Activated CD4-positive, alpha-beta T cell treated with anti-CD3 and anti-CD28 coated beads, Interleukin-2, amount 10 ng/mL, durations not matched to agents 24 days and 14 days (primary cell): ENCODE results near the gene SH3D19. TPM values are rescaled to one million over a fixed set of nuclear protein-coding genes. Genes with fewer than 3 reads are reported as not detected.

Experiments
- DNase-seq: peaks from one replicate; pipeline ENCODE4 v3.0.0; 2022
- H3K27ac Mint-ChIP-seq: one replicate; pipeline ENCODE4 v1.8.0; 2022; ENCODE audit warnings: mild to moderate bottlenecking, mixed read lengths
- H3K27me3 Mint-ChIP-seq: one replicate; pipeline ENCODE4 v1.8.0; 2022; ENCODE audit warnings: mixed read lengths
- H3K36me3 Mint-ChIP-seq: one replicate; pipeline ENCODE4 v1.8.0; 2022; ENCODE audit warnings: low read depth, mild to moderate bottlenecking, mixed read lengths
- H3K4me1 Mint-ChIP-seq: one replicate; pipeline ENCODE4 v1.8.0; 2021; ENCODE audit warnings: mixed read lengths
- H3K4me3 Mint-ChIP-seq: one replicate; pipeline ENCODE4 v1.8.0; 2022; ENCODE audit warnings: mild to moderate bottlenecking, moderate library complexity, mixed read lengths
- H3K9me3 Mint-ChIP-seq: one replicate; pipeline ENCODE4 v1.8.0; 2021; ENCODE audit warnings: mixed read lengths
- intact Hi-C: fragments of 100-400 bp; cut with micrococcal nuclease; formaldehyde crosslinking; loops from one replicate; pipeline ENCODE4 v1.15.1; 2023
- total RNA-seq: library from RNA; stranded (reverse); gene quantifications from 2 replicates; pipeline ENCODE4 v1.2.3, GENCODE V29; 2022

The SH3D19 gene
- total RNA-seq, 1 donor from 2014 or later: not detected

- DNase-seq: no peak
- no peak overlapping the region for H3K27ac Mint-ChIP-seq
- peaks cover 20% of the 10 kb centered on the region for H3K27me3 Mint-ChIP-seq
- H3K4me3 Mint-ChIP-seq: no peak overlapping the region
- no peaks in the 10 kb centered on the region for H3K4me1 Mint-ChIP-seq
- intact Hi-C loops: no loop called here
- no peaks in the 10 kb centered on the region for H3K9me3 Mint-ChIP-seq
- no peaks in the 10 kb centered on the region for H3K36me3 Mint-ChIP-seq
These were observed 106.3 kb downstream of the SH3D19 start for GRCh38 chr4:151219091-151219490.

- intact Hi-C loops: no loop called here
- H3K36me3 Mint-ChIP-seq: no peaks in the 10 kb centered on the region
- H3K4me1 Mint-ChIP-seq: no peaks in the 10 kb centered on the region
- peaks cover 20% of the 10 kb centered on the region for H3K27me3 Mint-ChIP-seq
- no peaks in the 10 kb centered on the region for H3K9me3 Mint-ChIP-seq
- no peak for DNase-seq
- H3K4me3 Mint-ChIP-seq: no peak overlapping the region
- H3K27ac Mint-ChIP-seq: no peak overlapping the region
These were observed 107.1 kb downstream of the SH3D19 start for GRCh38 chr4:151218343-151218742.

GRCh38 chr4:151217326-151217725, 108.1 kb downstream of the SH3D19 start:
- Mint-ChIP-seq H3K9me3 (no peaks in the 10 kb centered on the region), H3K36me3 (no peaks in the 10 kb centered on the region), H3K27me3 (peaks cover 20% of the 10 kb centered on the region), H3K27ac (no peak overlapping the region), H3K4me1 (no peaks in the 10 kb centered on the region), H3K4me3 (no peak overlapping the region)
- no peak for DNase-seq
- intact Hi-C loops: no loop called here

- no peak for DNase-seq
- intact Hi-C loops: no loop called here
- Mint-ChIP-seq H3K9me3 (no peaks in the 10 kb centered on the region), H3K27ac (no peak overlapping the region), H3K36me3 (no peaks in the 10 kb centered on the region), H3K27me3 (peaks cover 11% of the 10 kb centered on the region), H3K4me1 (no peaks in the 10 kb centered on the region), H3K4me3 (no peak overlapping the region)
These were observed 110.1 kb downstream of the SH3D19 start for GRCh38 chr4:151215295-151215694.

GRCh38 chr4:151207868-151208267, 117.5 kb downstream of the SH3D19 start:
- no peaks in the 10 kb centered on the region for H3K36me3 Mint-ChIP-seq
- no peak overlapping the region for H3K27ac Mint-ChIP-seq
- intact Hi-C loops: no loop called here
- H3K9me3 Mint-ChIP-seq: no peaks in the 10 kb centered on the region
- H3K4me3 Mint-ChIP-seq: no peak overlapping the region
- no peak for DNase-seq
- H3K27me3 Mint-ChIP-seq: peaks cover 4% of the 10 kb centered on the region
- no peaks in the 10 kb centered on the region for H3K4me1 Mint-ChIP-seq

- Mint-ChIP-seq H3K4me1 (no peaks in the 10 kb centered on the region), H3K27ac (no peak overlapping the region), H3K36me3 (no peaks in the 10 kb centered on the region), H3K9me3 (no peaks in the 10 kb centered on the region), H3K4me3 (no peak overlapping the region), H3K27me3 (peaks cover 4% of the 10 kb centered on the region)
- DNase-seq: no peak
- intact Hi-C loops: no loop called here
These were observed 118.2 kb downstream of the SH3D19 start for GRCh38 chr4:151207186-151207585.

- H3K27ac Mint-ChIP-seq: no peak overlapping the region
These were observed 119.0 kb downstream of the SH3D19 start for GRCh38 chr4:151206241-151207005.

GRCh38 chr4:151205722-151206121, 119.7 kb downstream of the SH3D19 start:
- no peaks in the 10 kb centered on the region for H3K9me3 Mint-ChIP-seq
- H3K4me3 Mint-ChIP-seq: no peak overlapping the region
- no peaks in the 10 kb centered on the region for H3K36me3 Mint-ChIP-seq
- peaks cover 4% of the 10 kb centered on the region for H3K27me3 Mint-ChIP-seq
- intact Hi-C loops: no loop called here
- H3K27ac Mint-ChIP-seq: no peak overlapping the region
- no peaks in the 10 kb centered on the region for H3K4me1 Mint-ChIP-seq
- no peak for DNase-seq

More at GRCh38 chr4:151206241-151207005, 119.0 kb downstream of the SH3D19 start:
- H3K4me1 Mint-ChIP-seq: no peaks in the 10 kb centered on the region
- H3K4me3 Mint-ChIP-seq: no peak overlapping the region
- no peaks in the 10 kb centered on the region for H3K9me3 Mint-ChIP-seq
- H3K27me3 Mint-ChIP-seq: peaks cover 4% of the 10 kb centered on the region
- intact Hi-C loops: no loop called here
- peak; percentile 13 for DNase-seq
- no peaks in the 10 kb centered on the region for H3K36me3 Mint-ChIP-seq

GRCh38 chr4:151204925-151205524, 120.4 kb downstream of the SH3D19 start:
- DNase-seq: peak; percentile 40
- Mint-ChIP-seq H3K36me3 (no peaks in the 10 kb centered on the region), H3K27ac (no peak overlapping the region), H3K4me1 (no peaks in the 10 kb centered on the region), H3K27me3 (peaks cover 4% of the 10 kb centered on the region), H3K4me3 (no peak overlapping the region), H3K9me3 (no peaks in the 10 kb centered on the region)
- intact Hi-C loops: no loop called here

GRCh38 chr4:151202851-151203455, 122.5 kb downstream of the SH3D19 start:
- Mint-ChIP-seq H3K27me3 (peaks cover 6% of the 10 kb centered on the region), H3K4me3 (no peak overlapping the region), H3K9me3 (no peaks in the 10 kb centered on the region), H3K36me3 (no peaks in the 10 kb centered on the region), H3K4me1 (no peaks in the 10 kb centered on the region), H3K27ac (no peak overlapping the region)
- DNase-seq: peak; percentile 8
- intact Hi-C loops: no loop called here

- intact Hi-C loops: no loop called here
- no peak overlapping the region for H3K27ac Mint-ChIP-seq
- no peak overlapping the region for H3K4me3 Mint-ChIP-seq
- no peaks in the 10 kb centered on the region for H3K9me3 Mint-ChIP-seq
- DNase-seq: peak; percentile 9
- no peaks in the 10 kb centered on the region for H3K36me3 Mint-ChIP-seq
- H3K27me3 Mint-ChIP-seq: peaks cover 6% of the 10 kb centered on the region
- H3K4me1 Mint-ChIP-seq: no peaks in the 10 kb centered on the region
These were observed 123.0 kb downstream of the SH3D19 start for GRCh38 chr4:151202381-151202780.

GRCh38 chr4:151199319-151200190, 125.8 kb downstream of the SH3D19 start:
- no peaks in the 10 kb centered on the region for H3K36me3 Mint-ChIP-seq
- no peaks in the 10 kb centered on the region for H3K9me3 Mint-ChIP-seq
- intact Hi-C loops: no loop called here
- no peak overlapping the region for H3K4me3 Mint-ChIP-seq
- DNase-seq: no peak
- H3K27ac Mint-ChIP-seq: no peak overlapping the region
- peaks cover 4% of the 10 kb centered on the region for H3K27me3 Mint-ChIP-seq
- no peaks in the 10 kb centered on the region for H3K4me1 Mint-ChIP-seq

- intact Hi-C loops: no loop called here
- no peak overlapping the region for H3K27ac Mint-ChIP-seq
- H3K9me3 Mint-ChIP-seq: no peaks in the 10 kb centered on the region
- no peaks in the 10 kb centered on the region for H3K4me1 Mint-ChIP-seq
- DNase-seq: no peak
- H3K36me3 Mint-ChIP-seq: no peaks in the 10 kb centered on the region
- peaks cover 4% of the 10 kb centered on the region for H3K27me3 Mint-ChIP-seq
- no peak overlapping the region for H3K4me3 Mint-ChIP-seq
These were observed 126.7 kb downstream of the SH3D19 start for GRCh38 chr4:151198748-151199147.

GRCh38 chr4:151197247-151197646, 128.2 kb downstream of the SH3D19 start:
- H3K27ac Mint-ChIP-seq: no peak overlapping the region
- H3K4me1 Mint-ChIP-seq: no peaks in the 10 kb centered on the region

More at GRCh38 chr4:151197247-151197646, 128.2 kb downstream of the SH3D19 start:
- no peaks in the 10 kb centered on the region for H3K9me3 Mint-ChIP-seq
- no peak overlapping the region for H3K4me3 Mint-ChIP-seq
- intact Hi-C loops: no loop called here
- peaks cover 4% of the 10 kb centered on the region for H3K27me3 Mint-ChIP-seq
- DNase-seq: no peak
- H3K36me3 Mint-ChIP-seq: no peaks in the 10 kb centered on the region
